Cardiac muscle cell (in vitro differentiated cells and primary cell): ENCODE results near the gene IFITM10. TPM values are rescaled to one million over a fixed set of nuclear protein-coding genes. Genes with fewer than 3 reads are reported as not detected.
"Not testable (repeated sequence)": the region's sequence is repeated elsewhere in the genome, so short reads cannot be mapped to it uniquely, and the experiment has no call there.

Experiments used
- DNase-seq, 2 donors: peaks; one replicate each; pipeline versions ENCODE4 v3.0.0 to v3.0.0-alpha.2; 2010 to 2017; ENCODE audit warnings: low read depth in 1 of 2, low spot score in 1 of 2
- H3K27ac ChIP-seq: fragments of 200-600 bp; sonication (generic); 2 replicates; pipeline ENCODE4 v1.5.1; 2016
- H3K27me3 ChIP-seq: fragments of 200-600 bp; sonication (generic); 2 replicates; pipeline ENCODE4 v1.6.0; 2016; ENCODE audit warnings: control low read depth
- H3K36me3 ChIP-seq: fragments of 200-600 bp; sonication (generic); 2 replicates; pipeline ENCODE4 v1.5.1; 2016; ENCODE audit warnings: control low read depth
- H3K4me1 ChIP-seq: fragments of 200-600 bp; sonication (generic); 2 replicates; pipeline ENCODE4 v1.8.1; 2017; ENCODE audit warnings: low read depth, mild to moderate bottlenecking, mixed run types
- H3K4me3 ChIP-seq: fragments of 200-600 bp; sonication (generic); 2 replicates; pipeline ENCODE4 v1.5.1; 2016; ENCODE audit warnings: mild to moderate bottlenecking
- H3K9me3 ChIP-seq: fragments of 200-600 bp; sonication (generic); 2 replicates; pipeline ENCODE4 v1.5.1; 2017; ENCODE audit warnings: low read depth, mild to moderate bottlenecking, control low read depth
- polyA plus RNA-seq: library from polyadenylated mRNA; unstranded; fragments of >200 nt; fragmentation: Nextera tagmentation; extraction: Ambion mirVana; gene quantifications from 2 replicates; pipeline ENCODE4 v1.2.1, GENCODE V29; 2016
- total RNA-seq: library from RNA; depleted of rRNA; stranded (reverse); fragments of >200 nt; gene quantifications from 2 replicates; pipeline ENCODE4 v1.2.3, GENCODE V29; 2016
- TF ChIP-seq, protein P1 (sequence below): IDR thresholded peaks from 2 replicates; pipeline ENCODE4 v1.5.1; 2012; ENCODE audit warnings: low read depth, mild to moderate bottlenecking, low read length

Gene IFITM10
- total and polyA plus RNA-seq, 2 experiments from 2014 or later, result 1.9 TPM; not detected in 1

DNA sequence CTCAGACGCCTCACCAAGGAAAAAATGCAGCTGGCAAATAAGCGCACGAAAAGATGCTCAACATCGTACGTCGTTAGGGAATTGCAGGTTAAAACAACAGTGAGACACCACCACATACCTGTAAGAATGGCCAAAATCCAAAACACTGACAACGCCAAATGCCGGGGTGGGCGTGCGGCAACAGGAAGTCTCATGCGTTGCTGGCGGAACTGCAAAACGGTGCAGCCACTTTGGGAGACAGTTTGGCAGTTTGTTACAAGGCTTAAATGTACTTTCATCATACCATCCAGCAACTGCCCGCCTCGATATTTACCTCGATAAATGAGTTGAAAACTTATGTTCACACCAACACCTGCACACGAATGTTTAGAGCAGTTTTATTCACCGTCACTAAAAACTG is 20.9 kb upstream of the IFITM10 start:
- Histone ChIP-seq H3K27me3 (no peaks in the 10 kb centered on the region), H3K4me3 (no peak overlapping the region), H3K27ac (no peak overlapping the region), H3K9me3 (no peaks in the 10 kb centered on the region), H3K36me3 (no peaks in the 10 kb centered on the region), H3K4me1 (no peaks in the 10 kb centered on the region)
- TF ChIP-seq, protein P1, sequence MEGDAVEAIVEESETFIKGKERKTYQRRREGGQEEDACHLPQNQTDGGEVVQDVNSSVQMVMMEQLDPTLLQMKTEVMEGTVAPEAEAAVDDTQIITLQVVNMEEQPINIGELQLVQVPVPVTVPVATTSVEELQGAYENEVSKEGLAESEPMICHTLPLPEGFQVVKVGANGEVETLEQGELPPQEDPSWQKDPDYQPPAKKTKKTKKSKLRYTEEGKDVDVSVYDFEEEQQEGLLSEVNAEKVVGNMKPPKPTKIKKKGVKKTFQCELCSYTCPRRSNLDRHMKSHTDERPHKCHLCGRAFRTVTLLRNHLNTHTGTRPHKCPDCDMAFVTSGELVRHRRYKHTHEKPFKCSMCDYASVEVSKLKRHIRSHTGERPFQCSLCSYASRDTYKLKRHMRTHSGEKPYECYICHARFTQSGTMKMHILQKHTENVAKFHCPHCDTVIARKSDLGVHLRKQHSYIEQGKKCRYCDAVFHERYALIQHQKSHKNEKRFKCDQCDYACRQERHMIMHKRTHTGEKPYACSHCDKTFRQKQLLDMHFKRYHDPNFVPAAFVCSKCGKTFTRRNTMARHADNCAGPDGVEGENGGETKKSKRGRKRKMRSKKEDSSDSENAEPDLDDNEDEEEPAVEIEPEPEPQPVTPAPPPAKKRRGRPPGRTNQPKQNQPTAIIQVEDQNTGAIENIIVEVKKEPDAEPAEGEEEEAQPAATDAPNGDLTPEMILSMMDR, result no peak
- DNase-seq, result no peak

DNA sequence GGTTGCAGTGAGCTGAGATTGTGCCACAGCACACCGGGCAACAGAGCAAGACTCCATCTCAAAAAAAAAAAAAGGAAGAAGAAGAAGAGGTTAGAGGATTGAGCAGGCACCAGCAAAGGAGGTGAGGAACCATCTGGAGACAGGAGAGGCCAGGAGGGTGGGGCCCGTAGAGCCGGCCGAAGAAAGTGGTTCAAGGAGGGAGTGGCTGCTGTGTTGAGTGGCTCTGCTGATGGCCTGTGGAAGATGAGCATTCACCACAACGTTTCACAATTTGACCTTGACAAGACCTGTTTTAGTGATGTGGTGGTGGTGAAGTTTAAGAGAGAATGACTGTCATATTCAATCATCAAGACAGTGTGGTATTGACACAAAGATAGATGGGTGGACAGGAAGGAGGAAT is 20.1 kb upstream of the IFITM10 start:
- Histone ChIP-seq H3K27me3 (no peaks in the 10 kb centered on the region), H3K4me1 (no peaks in the 10 kb centered on the region), H3K4me3 (no peak overlapping the region), H3K27ac (no peak overlapping the region), H3K9me3 (no peaks in the 10 kb centered on the region), H3K36me3 (no peaks in the 10 kb centered on the region)
- DNase-seq, result no peak
- TF ChIP-seq, protein P1, result no peak

DNA sequence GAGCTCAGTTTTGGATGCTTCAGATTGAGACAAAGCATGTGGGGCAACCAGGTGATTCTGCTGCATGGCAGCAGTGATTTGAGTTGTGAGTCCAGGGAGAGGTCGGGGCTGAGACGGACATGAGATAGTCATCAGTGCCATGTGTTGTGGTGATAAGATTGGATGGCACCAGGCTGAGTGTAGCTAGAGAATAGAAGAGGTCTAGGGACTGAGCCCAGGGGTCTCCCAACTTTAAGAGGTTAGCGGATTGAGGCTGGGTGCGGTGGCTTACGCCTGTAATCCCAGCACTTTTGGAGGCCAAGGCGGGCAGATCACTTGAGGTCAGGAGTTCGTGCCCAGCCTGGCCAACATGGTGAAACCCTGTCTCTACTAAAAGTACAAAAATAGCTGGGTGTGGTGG is 19.7 kb upstream of the IFITM10 start:
- no peaks in the 10 kb centered on the region for H3K9me3 ChIP-seq
- TF ChIP-seq, protein P1, result no peak
- H3K27ac ChIP-seq, result no peak overlapping the region
- no peaks in the 10 kb centered on the region for H3K4me1 ChIP-seq
- no peaks in the 10 kb centered on the region for H3K36me3 ChIP-seq
- no peak for DNase-seq
- no peak overlapping the region for H3K4me3 ChIP-seq
- H3K27me3 ChIP-seq, result no peaks in the 10 kb centered on the region

DNA sequence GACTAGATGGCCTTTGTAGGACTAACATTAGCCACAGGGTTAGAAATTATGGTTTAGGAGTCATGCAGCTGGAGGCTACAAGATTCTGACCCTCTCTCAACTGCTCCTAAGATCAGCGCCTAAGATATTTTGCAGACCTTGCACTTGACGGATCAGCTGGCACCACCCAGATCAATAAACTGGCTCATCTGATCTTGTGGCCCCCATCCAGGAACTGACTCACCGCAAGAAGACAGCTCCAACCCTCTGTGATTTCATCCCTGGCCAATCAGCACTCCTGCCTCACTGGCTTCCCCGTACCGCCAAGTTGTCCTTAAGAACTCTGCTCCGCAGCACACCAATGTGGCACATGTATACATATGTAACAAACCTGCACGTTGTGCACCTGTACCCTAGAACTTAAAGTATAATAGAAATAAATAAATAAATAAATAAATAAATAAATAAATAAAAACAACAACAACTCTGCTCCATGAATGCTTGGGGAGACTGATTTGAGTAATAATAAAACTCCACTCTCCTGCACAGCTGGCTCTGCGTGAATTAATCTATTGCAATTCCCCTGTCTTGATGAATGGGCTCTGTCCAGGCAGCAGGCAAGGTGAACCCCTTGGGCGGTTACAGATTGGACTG is 19.0 kb upstream of the IFITM10 start:
- not testable (repeated sequence) for H3K27me3 ChIP-seq, H3K36me3 ChIP-seq, H3K4me3 ChIP-seq, H3K9me3 ChIP-seq, DNase-seq, H3K27ac ChIP-seq, H3K4me1 ChIP-seq

DNA sequence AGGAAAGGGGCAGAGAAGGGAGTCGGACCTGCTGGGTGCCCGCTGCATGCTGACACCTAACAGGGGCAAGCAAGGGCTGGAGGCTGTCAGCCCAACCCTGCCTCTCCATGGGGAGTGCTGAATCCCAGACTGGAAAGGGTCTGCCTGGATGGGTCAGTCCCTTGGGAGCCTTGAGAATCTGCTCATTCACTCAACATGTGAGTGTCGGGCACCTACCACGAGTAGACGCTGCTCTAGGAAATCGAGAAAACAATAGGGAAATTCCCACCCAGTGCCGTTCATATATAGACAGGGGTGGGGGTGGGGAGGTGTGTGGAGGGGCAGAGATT is 17.7 kb upstream of the IFITM10 start:
- no peaks in the 10 kb centered on the region for H3K9me3 ChIP-seq
- DNase-seq, result no peak
- H3K27ac ChIP-seq, result no peak overlapping the region
- H3K27me3 ChIP-seq, result no peaks in the 10 kb centered on the region
- H3K4me1 ChIP-seq, result peaks cover 5% of the 10 kb centered on the region
- no peak overlapping the region for H3K4me3 ChIP-seq
- TF ChIP-seq, protein P1, result no peak
- no peaks in the 10 kb centered on the region for H3K36me3 ChIP-seq

DNA sequence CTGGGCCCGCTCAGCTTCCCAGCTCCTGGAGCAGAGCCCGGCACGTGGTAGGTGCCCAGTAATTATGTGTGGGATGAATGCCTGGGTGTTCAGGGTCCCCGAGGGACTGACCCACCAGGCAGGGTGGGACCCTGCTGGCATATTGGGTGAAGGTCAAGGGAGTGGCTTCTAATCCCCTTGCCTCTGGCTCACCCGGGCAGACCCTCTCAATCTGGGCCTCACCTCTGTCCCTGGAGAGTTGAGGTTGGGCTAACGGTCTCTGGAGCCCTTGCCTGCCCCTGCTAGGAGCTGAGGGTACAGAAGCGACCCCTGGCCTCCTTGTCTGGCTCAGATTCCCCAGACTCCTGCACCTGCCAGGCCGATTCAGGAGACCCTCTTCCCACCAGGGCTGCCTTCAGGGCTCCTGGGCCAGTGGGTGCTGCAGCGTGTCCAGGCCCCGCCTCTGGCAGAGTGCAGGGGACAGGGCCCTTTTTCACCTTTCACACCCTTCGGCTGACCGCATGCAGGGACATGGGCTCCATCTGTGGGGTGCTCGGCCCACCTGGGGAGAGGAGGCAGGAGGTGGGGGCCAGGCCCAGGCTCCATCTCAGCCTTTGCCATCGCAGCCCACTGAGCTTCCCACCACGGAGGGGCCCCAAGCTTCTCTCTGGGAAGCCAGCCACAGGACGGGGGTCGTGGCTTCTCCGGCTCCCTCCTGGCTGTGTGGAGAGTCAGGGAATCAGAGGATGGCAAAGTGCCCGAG is 17.2 kb upstream of the IFITM10 start:
- H3K9me3 ChIP-seq, result no peaks in the 10 kb centered on the region
- no peak overlapping the region for H3K27ac ChIP-seq
- H3K4me3 ChIP-seq, result no peak overlapping the region
- TF ChIP-seq, protein P1, result no peak
- H3K36me3 ChIP-seq, result no peaks in the 10 kb centered on the region
- H3K4me1 ChIP-seq, result peaks cover 10% of the 10 kb centered on the region
- no peaks in the 10 kb centered on the region for H3K27me3 ChIP-seq
- DNase-seq, result no peak
